ENCODE results near the gene KRT14. TPM values are rescaled to one million over a fixed set of nuclear protein-coding genes. Genes with fewer than 3 reads are reported as not detected.
"Not testable (repeated sequence)": the region's sequence is repeated elsewhere in the genome, so short reads cannot be mapped to it uniquely, and the experiment has no call there.

The KRT14 gene
- total RNA-seq, 1 experiment from 2014 or later: not detected

DNA sequence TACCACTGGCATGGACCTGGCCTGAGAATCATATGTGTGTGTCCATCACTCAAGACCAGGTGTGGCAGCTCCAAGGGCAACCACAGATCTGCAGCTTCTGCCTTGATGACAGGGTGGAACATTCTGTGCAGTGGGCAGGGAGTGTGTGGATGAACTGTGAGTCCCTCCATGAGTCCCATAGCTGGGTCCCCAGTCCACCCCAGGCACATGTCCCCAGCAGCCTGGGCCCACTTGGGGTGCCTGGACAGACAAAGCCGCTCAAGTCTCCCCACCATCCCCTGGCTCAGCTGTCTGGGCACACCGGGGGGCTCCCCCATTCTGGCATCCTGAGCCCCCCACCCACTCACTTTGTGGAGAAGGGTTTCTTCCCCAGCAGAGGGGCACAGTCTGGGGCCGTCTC, 30.4 kb upstream of the KRT14 start:
- Mint-ChIP-seq H3K36me3 (ENCODE audit: insufficient read depth in 1 of 3, low read depth in 3 of 3) (no peaks in the 10 kb centered on the region; a peak in 1 of 7 replicates), H3K27ac (no peak overlapping the region), H3K4me1 (peaks cover 7 to 29% of the 10 kb centered on the region in 2 experiments), H3K27me3 (ENCODE audit: low read depth) (peaks cover 5% of the 10 kb centered on the region; the same call in 1 of the 2 replicates), H3K4me3 (no peak overlapping the region), H3K9me3 (no peaks in the 10 kb centered on the region)
- Histone ChIP-seq H3K14ac (ENCODE audit: insufficient read depth, low read length) (no peak overlapping the region), H2AFZ (ENCODE audit: low read length) (no peak overlapping the region), H4K91ac (ENCODE audit: insufficient read length, low read depth, low read length) (no peak overlapping the region), H3K79me1 (ENCODE audit: insufficient read depth, low read depth, low read length, poor library complexity, severe bottlenecking) (no peaks in the 10 kb centered on the region), H3K9me3 (ENCODE audit: control insufficient read depth, low read depth, low read length) (no peaks in the 10 kb centered on the region), H3K18ac (ENCODE audit: insufficient read length, low read depth, low read length) (no peak overlapping the region), H3K23me2 (ENCODE audit: insufficient read length, low read depth, low read length, poor library complexity, severe bottlenecking) (no peaks in the 10 kb centered on the region), H3K4ac (ENCODE audit: low read depth, low read length) (no peak overlapping the region), H4K20me1 (ENCODE audit: control insufficient read depth, insufficient read depth, insufficient read length) (no peaks in the 10 kb centered on the region), H2BK12ac (ENCODE audit: insufficient read length, low read depth, low read length) (no peak overlapping the region), H3K27me3 (ENCODE audit: insufficient read depth, low read length) (no peaks in the 10 kb centered on the region), H3K27ac (ENCODE audit: insufficient read length, low read depth, low read length) (no peak overlapping the region), H2BK5ac (ENCODE audit: insufficient read length, low read length) (no peak overlapping the region), H4K8ac (replicated peaks; ENCODE audit: insufficient read length, low read depth, low read length) (no peak overlapping the region), H2AK5ac (ENCODE audit: insufficient read length, low read length) (no peak overlapping the region), H3K79me2 (ENCODE audit: insufficient read depth, low read length) (no peaks in the 10 kb centered on the region), H3K23ac (ENCODE audit: insufficient read length, low read depth, low read length) (no peak overlapping the region), H3K9ac (ENCODE audit: extremely low read depth, insufficient read length, low read length) (no peak overlapping the region), H3K4me1 (ENCODE audit: insufficient read depth, low read length) (no peaks in the 10 kb centered on the region; the same call in 1 of the 2 replicates), H3T11ph (ENCODE audit: low read length) (no peak overlapping the region), H2BK15ac (ENCODE audit: low read depth, low read length) (no peak overlapping the region), H2BK120ac (ENCODE audit: low read depth, low read length, poor library complexity, severe bottlenecking) (no peak overlapping the region), H4K5ac (ENCODE audit: insufficient read length, low read depth, low read length) (no peak overlapping the region), H3K56ac (ENCODE audit: insufficient read length, low read depth, low read length) (no peak overlapping the region), H2BK20ac (ENCODE audit: low read depth, low read length, poor library complexity, severe bottlenecking) (no peak overlapping the region), H3K4me2 (ENCODE audit: insufficient read depth, insufficient read length, low read length) (no peak overlapping the region)
- WGBS (ENCODE audit: extremely low coverage, insufficient read length, low lambda C conversion rate): no CpG with 5 or more reads among the region's 3 CpGs
- DNase-seq: no peak
- TF ChIP-seq, protein P1, sequence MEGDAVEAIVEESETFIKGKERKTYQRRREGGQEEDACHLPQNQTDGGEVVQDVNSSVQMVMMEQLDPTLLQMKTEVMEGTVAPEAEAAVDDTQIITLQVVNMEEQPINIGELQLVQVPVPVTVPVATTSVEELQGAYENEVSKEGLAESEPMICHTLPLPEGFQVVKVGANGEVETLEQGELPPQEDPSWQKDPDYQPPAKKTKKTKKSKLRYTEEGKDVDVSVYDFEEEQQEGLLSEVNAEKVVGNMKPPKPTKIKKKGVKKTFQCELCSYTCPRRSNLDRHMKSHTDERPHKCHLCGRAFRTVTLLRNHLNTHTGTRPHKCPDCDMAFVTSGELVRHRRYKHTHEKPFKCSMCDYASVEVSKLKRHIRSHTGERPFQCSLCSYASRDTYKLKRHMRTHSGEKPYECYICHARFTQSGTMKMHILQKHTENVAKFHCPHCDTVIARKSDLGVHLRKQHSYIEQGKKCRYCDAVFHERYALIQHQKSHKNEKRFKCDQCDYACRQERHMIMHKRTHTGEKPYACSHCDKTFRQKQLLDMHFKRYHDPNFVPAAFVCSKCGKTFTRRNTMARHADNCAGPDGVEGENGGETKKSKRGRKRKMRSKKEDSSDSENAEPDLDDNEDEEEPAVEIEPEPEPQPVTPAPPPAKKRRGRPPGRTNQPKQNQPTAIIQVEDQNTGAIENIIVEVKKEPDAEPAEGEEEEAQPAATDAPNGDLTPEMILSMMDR (conservative IDR thresholded peaks at IDR 0.05): no peak

DNA sequence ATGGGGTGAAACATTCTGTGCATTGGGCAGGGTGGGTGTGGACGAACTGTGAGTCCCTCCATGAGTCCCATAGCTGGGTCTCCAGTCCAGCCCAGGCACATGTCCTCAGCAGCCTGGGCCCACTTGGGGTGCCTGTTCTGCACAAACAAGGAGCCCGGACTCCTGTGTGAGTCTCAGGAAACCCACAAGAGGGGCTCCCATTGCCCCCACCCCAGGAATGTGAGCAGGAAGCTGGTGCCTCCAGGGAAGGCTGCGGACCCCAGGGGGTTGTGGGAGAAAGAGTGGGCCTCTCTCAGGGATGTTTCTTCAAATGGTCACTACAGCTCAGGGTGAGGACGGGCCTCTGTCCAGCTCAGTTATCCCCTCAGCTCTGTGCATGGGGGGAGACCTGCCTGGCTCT, 29.8 kb upstream of the KRT14 start:
- H3K9me3 Mint-ChIP-seq; H3K18ac ChIP-seq (ENCODE audit: insufficient read length, low read depth, low read length); H4K20me1 ChIP-seq (ENCODE audit: control insufficient read depth, insufficient read depth, insufficient read length); H3K79me1 ChIP-seq (ENCODE audit: insufficient read depth, low read depth, low read length, poor library complexity, severe bottlenecking); DNase-seq; H2AFZ ChIP-seq (ENCODE audit: low read length); H3K4ac ChIP-seq (ENCODE audit: low read depth, low read length); H3K27me3 ChIP-seq (ENCODE audit: insufficient read depth, low read length); H3K14ac ChIP-seq (ENCODE audit: insufficient read depth, low read length); H3K27ac ChIP-seq (ENCODE audit: insufficient read length, low read depth, low read length); H4K5ac ChIP-seq (ENCODE audit: insufficient read length, low read depth, low read length); H3T11ph ChIP-seq (ENCODE audit: low read length); H3K4me1 ChIP-seq (ENCODE audit: insufficient read depth, low read length); H4K8ac ChIP-seq (replicated peaks; ENCODE audit: insufficient read length, low read depth, low read length); H3K79me2 ChIP-seq (ENCODE audit: insufficient read depth, low read length); H2BK120ac ChIP-seq (ENCODE audit: low read depth, low read length, poor library complexity, severe bottlenecking); H3K4me3 Mint-ChIP-seq; H3K23ac ChIP-seq (ENCODE audit: insufficient read length, low read depth, low read length); H3K4me2 ChIP-seq (ENCODE audit: insufficient read depth, insufficient read length, low read length); H2AK5ac ChIP-seq (ENCODE audit: insufficient read length, low read length); H3K23me2 ChIP-seq (ENCODE audit: insufficient read length, low read depth, low read length, poor library complexity, severe bottlenecking); H3K27me3 Mint-ChIP-seq (ENCODE audit: low read depth); H2BK5ac ChIP-seq (ENCODE audit: insufficient read length, low read length); H3K9me3 ChIP-seq (ENCODE audit: control insufficient read depth, low read depth, low read length); H3K56ac ChIP-seq (ENCODE audit: insufficient read length, low read depth, low read length); H2BK20ac ChIP-seq (ENCODE audit: low read depth, low read length, poor library complexity, severe bottlenecking); H2BK15ac ChIP-seq (ENCODE audit: low read depth, low read length); H2BK12ac ChIP-seq (ENCODE audit: insufficient read length, low read depth, low read length); H4K91ac ChIP-seq (ENCODE audit: insufficient read length, low read depth, low read length); H3K9ac ChIP-seq (ENCODE audit: extremely low read depth, insufficient read length, low read length); H3K36me3 Mint-ChIP-seq (ENCODE audit: insufficient read depth in 1 of 3, low read depth in 3 of 3): not testable (repeated sequence)
- no CpG with 5 or more reads among the region's 4 CpGs for WGBS (ENCODE audit: extremely low coverage, insufficient read length, low lambda C conversion rate)
- H3K27ac Mint-ChIP-seq: peak overlapping the region in 1 of 3 experiments; percentile 49; a peak in 2 of 7 replicates
- peaks cover 6 to 29% of the 10 kb centered on the region in 2 experiments for H3K4me1 Mint-ChIP-seq

Measured in H9 (cell line).